GM12891 (cell line): ENCODE measurements around the gene RNF187.

ENCODE experiments used
- POLR2A ChIP-seq: IDR thresholded peaks from 2 replicates; pipeline ENCODE4 v1.6.1; 2011; ENCODE audit warnings: low read depth, low read length, control low read depth
- POLR2AphosphoS5 ChIP-seq: IDR thresholded peaks from 2 replicates; pipeline ENCODE4 v1.6.1; 2011; ENCODE audit warnings: low read depth, low read length, control low read depth
- SPI1 ChIP-seq: IDR thresholded peaks from 2 replicates; pipeline ENCODE4 v1.6.1; 2011; ENCODE audit warnings: low read depth, low read length, control low read depth
- TAF1 ChIP-seq: IDR thresholded peaks from 2 replicates; pipeline ENCODE4 v1.6.1; 2011; ENCODE audit warnings: low read depth, low read length, control low read depth

GRCh38 chr1:228487336-228488124, at the start of gene RNF187:
- TF ChIP-seq POLR2A, result no peak
- TF ChIP-seq POLR2AphosphoS5, result no peak
- TF ChIP-seq SPI1, result no peak
- no peak for TF ChIP-seq TAF1
